HT1080 (cell line): ENCODE measurements around the gene ADAMTS15. TPM values are rescaled to one million over a fixed set of nuclear protein-coding genes. Genes with fewer than 3 reads are reported as not detected.
"Not testable (repeated sequence)": the region's sequence is repeated elsewhere in the genome, so short reads cannot be mapped to it uniquely, and the experiment has no call there.

Source experiments
- DNase-seq: peaks from one replicate; pipeline ENCODE4 v3.0.0-alpha.2; 2015; ENCODE audit warnings: low read depth
- total RNA-seq: library from RNA; depleted of rRNA; stranded (reverse); fragments of >200 nt; shearing (Covaris generic); gene quantifications from 2 replicates; pipeline ENCODE4 v1.2.3, GENCODE V29; 2014

Gene ADAMTS15
- total RNA-seq, 1 experiment from 2014 or later, result 0.08 TPM

GRCh38 chr11:130435671-130436070 is 12.8 kb upstream of the ADAMTS15 start:
- DNase-seq, result peak; percentile 23

GRCh38 chr11:130436171-130436570 is 12.3 kb upstream of the ADAMTS15 start:
- DNase-seq, result no peak

- no peak for DNase-seq
These were observed 10.6 kb upstream of the ADAMTS15 start for GRCh38 chr11:130437848-130438247.

- DNase-seq, result not testable (repeated sequence)
These were observed 9.9 kb upstream of the ADAMTS15 start for GRCh38 chr11:130438401-130439159.

- DNase-seq, result no peak
These were observed 9.3 kb upstream of the ADAMTS15 start for GRCh38 chr11:130439160-130439519.

- no peak for DNase-seq
These were observed 8.6 kb upstream of the ADAMTS15 start for GRCh38 chr11:130439876-130440275.

GRCh38 chr11:130441719-130442118 is 6.7 kb upstream of the ADAMTS15 start:
- no peak for DNase-seq

- no peak for DNase-seq
These were observed 5.7 kb upstream of the ADAMTS15 start for GRCh38 chr11:130442737-130443136.

- no peak for DNase-seq
These were observed 2.7 kb upstream of the ADAMTS15 start for GRCh38 chr11:130445788-130446187.

GRCh38 chr11:130448039-130448415 is 418 bp upstream of the ADAMTS15 start:
- DNase-seq, result no peak

- DNase-seq, result no peak
These were observed 1.0 kb downstream of the ADAMTS15 start for GRCh38 chr11:130449310-130449990.

GRCh38 chr11:130449996-130450769 is 1.7 kb downstream of the ADAMTS15 start:
- DNase-seq, result no peak

- DNase-seq, result peak; percentile 13
These were observed 3.0 kb downstream of the ADAMTS15 start for GRCh38 chr11:130451231-130452019.

GRCh38 chr11:130452176-130452575 is 3.7 kb downstream of the ADAMTS15 start:
- no peak for DNase-seq

- no peak for DNase-seq
These were observed 4.5 kb downstream of the ADAMTS15 start for GRCh38 chr11:130452940-130453339.

GRCh38 chr11:130454491-130455252 is 6.2 kb downstream of the ADAMTS15 start:
- DNase-seq, result no peak

GRCh38 chr11:130455483-130456127 is 7.2 kb downstream of the ADAMTS15 start:
- no peak for DNase-seq

GRCh38 chr11:130456286-130456685 is 7.8 kb downstream of the ADAMTS15 start:
- DNase-seq, result no peak

GRCh38 chr11:130457623-130458409 is 9.4 kb downstream of the ADAMTS15 start:
- no peak for DNase-seq
